ENCODE measurements around the gene CEP112. TPM values are rescaled to one million over a fixed set of nuclear protein-coding genes. Genes with fewer than 3 reads are reported as not detected.

Gene CEP112
- total RNA-seq, 1 donor from 2014 or later = 1.3 TPM

- H3K27me3 Mint-ChIP-seq = no peaks in the 10 kb centered on the region
- H3K4me1 Mint-ChIP-seq = no peaks in the 10 kb centered on the region
- no peaks in the 10 kb centered on the region for H3K9me3 Mint-ChIP-seq
- intact Hi-C loops (cut with micrococcal nuclease) = loop anchor here (2.0 to 10.0 kb wide), 2 partner anchors 103 to 143 kb away; no protein-coding TSS in a partner anchor
- no peaks in the 10 kb centered on the region for H3K36me3 Mint-ChIP-seq (ENCODE audit: low read depth)
- no peak overlapping the region for H3K27ac Mint-ChIP-seq
- no peak overlapping the region for H3K4me3 Mint-ChIP-seq
- DNase-seq = no peak
These were observed 534.6 kb downstream of the CEP112 start for GRCh38 chr17:65657251-65657828.

DNA sequence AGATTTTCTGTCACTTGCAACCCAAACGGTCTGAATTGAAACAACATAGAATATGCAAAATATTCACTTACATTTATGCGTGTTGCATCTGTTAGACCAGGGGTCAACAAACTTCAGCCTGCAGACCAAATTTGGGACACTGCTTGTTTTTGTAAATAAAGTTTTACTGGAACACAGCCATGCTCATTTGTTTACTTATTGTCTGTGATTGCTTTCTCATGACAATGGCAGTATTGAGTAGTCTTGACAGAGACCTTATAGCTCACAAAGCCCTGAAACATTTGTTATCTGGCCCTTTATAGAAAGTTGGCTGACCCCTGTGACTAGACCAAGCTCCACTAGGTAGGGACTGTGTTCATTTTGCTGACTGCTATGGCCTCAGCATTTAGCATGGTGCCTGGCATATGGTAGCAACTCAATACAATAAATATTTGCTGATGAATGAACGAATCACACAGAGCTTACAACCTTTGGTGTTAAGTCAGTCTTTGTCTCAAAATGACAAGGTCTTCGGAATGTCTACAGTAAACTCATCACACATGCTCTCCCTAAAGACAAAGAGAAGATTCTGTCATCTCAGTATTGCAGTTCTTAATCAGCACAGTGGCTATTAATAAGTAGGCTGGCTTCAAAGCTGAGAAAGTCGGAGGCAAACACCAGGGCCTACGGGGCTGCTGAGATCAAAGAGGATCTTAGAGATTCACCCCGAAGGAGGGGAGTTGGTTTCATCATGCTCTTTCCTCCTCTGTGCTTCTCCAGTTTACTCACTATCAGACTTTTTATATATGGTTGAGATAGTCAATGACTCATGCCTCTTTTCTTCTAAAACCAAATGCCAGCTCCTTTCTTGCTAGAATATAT is 535.3 kb downstream of the CEP112 start:
- intact Hi-C loops (cut with micrococcal nuclease) = loop anchor here (2.0 to 10.0 kb wide), 2 partner anchors 102 to 144 kb away; no protein-coding TSS in a partner anchor
- Mint-ChIP-seq H3K36me3 (ENCODE audit: low read depth) (no peaks in the 10 kb centered on the region), H3K4me1 (no peaks in the 10 kb centered on the region), H3K4me3 (no peak overlapping the region), H3K9me3 (no peaks in the 10 kb centered on the region), H3K27ac (no peak overlapping the region), H3K27me3 (no peaks in the 10 kb centered on the region)
- DNase-seq = no peak

GRCh38 chr17:65655706-65656105 is 536.2 kb downstream of the CEP112 start:
- H3K4me1 Mint-ChIP-seq = no peaks in the 10 kb centered on the region
- H3K4me3 Mint-ChIP-seq = no peak overlapping the region
- H3K36me3 Mint-ChIP-seq (ENCODE audit: low read depth) = no peaks in the 10 kb centered on the region
- no peaks in the 10 kb centered on the region for H3K9me3 Mint-ChIP-seq
- intact Hi-C loops (cut with micrococcal nuclease) = loop anchor here (2.0 to 10.0 kb wide), 2 partner anchors 101 to 145 kb away; no protein-coding TSS in a partner anchor
- DNase-seq = no peak
- H3K27me3 Mint-ChIP-seq = no peaks in the 10 kb centered on the region
- H3K27ac Mint-ChIP-seq = no peak overlapping the region

GRCh38 chr17:65644545-65644944 is 547.4 kb downstream of the CEP112 start:
- intact Hi-C loops (cut with micrococcal nuclease) = no loop called here
- Mint-ChIP-seq H3K9me3 (peaks cover 26% of the 10 kb centered on the region), H3K36me3 (ENCODE audit: low read depth) (no peaks in the 10 kb centered on the region), H3K27ac (no peak overlapping the region), H3K4me1 (no peaks in the 10 kb centered on the region), H3K4me3 (no peak overlapping the region), H3K27me3 (no peaks in the 10 kb centered on the region)
- no peak for DNase-seq

DNA sequence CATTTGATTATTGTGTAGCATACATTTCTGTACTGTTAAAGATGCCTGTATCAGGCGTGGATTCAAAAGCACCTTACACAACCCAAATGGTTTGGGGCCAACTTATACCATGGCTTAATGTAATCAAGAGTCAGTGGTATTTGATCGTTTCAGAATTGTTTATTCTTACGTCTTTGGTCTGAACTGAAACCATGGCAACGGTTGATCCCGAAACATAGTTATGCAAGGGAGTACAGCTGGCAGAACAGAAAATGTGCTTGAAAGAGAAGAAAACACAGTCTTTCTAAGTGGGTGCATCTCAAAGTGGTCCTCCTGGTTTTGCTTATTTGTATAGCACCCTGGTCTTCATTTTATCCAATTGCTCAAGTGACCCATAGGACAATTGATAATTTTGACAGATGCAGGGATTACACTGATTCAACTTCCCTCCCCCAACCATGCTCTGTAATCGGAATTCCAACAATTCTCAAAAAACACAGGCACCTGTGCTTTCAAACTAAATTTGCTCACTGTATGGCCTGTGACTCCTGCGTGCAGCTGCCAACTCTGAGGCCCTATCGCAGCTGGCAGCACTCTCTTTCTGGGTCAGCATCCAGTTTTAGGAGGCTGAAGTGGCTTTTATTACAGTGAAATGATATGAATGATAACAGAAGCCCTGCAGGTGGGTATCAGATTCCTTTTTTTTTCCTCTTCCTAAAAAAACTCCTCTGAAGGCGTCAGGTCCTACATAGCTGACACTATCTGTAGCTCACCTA is 553.5 kb downstream of the CEP112 start:
- H3K36me3 Mint-ChIP-seq (ENCODE audit: low read depth) = no peaks in the 10 kb centered on the region
- intact Hi-C loops (cut with micrococcal nuclease) = no loop called here
- peaks cover 8% of the 10 kb centered on the region for H3K9me3 Mint-ChIP-seq
- no peaks in the 10 kb centered on the region for H3K4me1 Mint-ChIP-seq
- H3K27ac Mint-ChIP-seq = no peak overlapping the region
- peaks cover 4% of the 10 kb centered on the region for H3K27me3 Mint-ChIP-seq
- H3K4me3 Mint-ChIP-seq = no peak overlapping the region
- DNase-seq = no peak

GRCh38 chr17:65637786-65638185 is 554.1 kb downstream of the CEP112 start:
- peaks cover 8% of the 10 kb centered on the region for H3K9me3 Mint-ChIP-seq
- H3K27me3 Mint-ChIP-seq = peaks cover 6% of the 10 kb centered on the region
- no peaks in the 10 kb centered on the region for H3K36me3 Mint-ChIP-seq (ENCODE audit: low read depth)
- no peaks in the 10 kb centered on the region for H3K4me1 Mint-ChIP-seq
- no peak overlapping the region for H3K4me3 Mint-ChIP-seq
- no peak for DNase-seq
- intact Hi-C loops (cut with micrococcal nuclease) = no loop called here
- no peak overlapping the region for H3K27ac Mint-ChIP-seq

DNA sequence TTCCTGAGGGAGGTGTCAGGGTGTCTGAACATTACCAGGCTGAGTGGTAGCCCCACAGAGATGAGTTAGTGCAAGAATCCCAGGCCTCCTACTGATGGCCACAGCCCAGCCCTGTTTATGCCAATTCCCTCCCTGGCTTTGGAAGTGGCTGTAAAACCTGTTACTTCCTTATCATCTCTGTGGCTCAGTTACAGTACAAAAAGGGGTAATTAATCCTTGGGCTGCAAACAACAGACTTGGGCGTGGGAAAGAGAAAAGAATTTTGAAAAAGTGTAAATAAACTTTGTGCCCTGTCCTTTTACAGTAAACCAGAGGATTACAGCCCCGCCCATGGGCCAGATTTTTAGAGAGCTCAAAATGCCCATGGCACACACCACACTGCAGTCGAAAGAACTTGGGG is 557.4 kb downstream of the CEP112 start:
- no peak for DNase-seq
- Mint-ChIP-seq H3K36me3 (ENCODE audit: low read depth) (no peaks in the 10 kb centered on the region), H3K4me1 (no peaks in the 10 kb centered on the region), H3K27me3 (peaks cover 6% of the 10 kb centered on the region), H3K27ac (no peak overlapping the region), H3K4me3 (no peak overlapping the region), H3K9me3 (no peaks in the 10 kb centered on the region)
- intact Hi-C loops (cut with micrococcal nuclease) = no loop called here

DNA sequence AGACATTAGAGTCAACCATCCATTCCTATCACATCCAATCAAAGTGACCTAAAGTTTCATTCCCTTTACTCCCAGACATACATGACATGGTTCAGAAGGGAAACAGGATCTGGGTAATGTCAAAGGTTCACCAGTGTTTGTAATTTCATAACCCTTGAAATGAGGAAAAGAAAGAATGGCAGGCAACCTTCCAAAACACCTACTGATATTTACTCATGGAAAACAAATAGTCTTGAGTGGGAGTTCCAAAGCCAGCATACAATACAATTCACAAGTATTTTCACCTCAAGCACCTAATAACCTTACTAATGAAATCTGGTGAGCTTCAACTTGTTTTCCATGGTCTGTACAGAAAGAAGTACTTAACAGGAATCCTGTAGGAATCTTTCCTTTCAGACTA is 557.9 kb downstream of the CEP112 start:
- Mint-ChIP-seq H3K36me3 (ENCODE audit: low read depth) (no peaks in the 10 kb centered on the region), H3K4me1 (no peaks in the 10 kb centered on the region), H3K9me3 (no peaks in the 10 kb centered on the region), H3K27me3 (peaks cover 6% of the 10 kb centered on the region), H3K4me3 (no peak overlapping the region), H3K27ac (no peak overlapping the region)
- intact Hi-C loops (cut with micrococcal nuclease) = no loop called here
- DNase-seq = no peak

GRCh38 chr17:65633146-65633881 is 558.6 kb downstream of the CEP112 start:
- Mint-ChIP-seq H3K36me3 (ENCODE audit: low read depth) (no peaks in the 10 kb centered on the region), H3K27ac (no peak overlapping the region), H3K27me3 (peaks cover 6% of the 10 kb centered on the region), H3K4me1 (no peaks in the 10 kb centered on the region), H3K9me3 (no peaks in the 10 kb centered on the region), H3K4me3 (no peak overlapping the region)
- DNase-seq = no peak
- intact Hi-C loops (cut with micrococcal nuclease) = no loop called here

- intact Hi-C loops (cut with micrococcal nuclease) = no loop called here
- no peaks in the 10 kb centered on the region for H3K9me3 Mint-ChIP-seq
- no peak overlapping the region for H3K4me3 Mint-ChIP-seq
- no peak for DNase-seq
- no peaks in the 10 kb centered on the region for H3K36me3 Mint-ChIP-seq (ENCODE audit: low read depth)
- no peaks in the 10 kb centered on the region for H3K4me1 Mint-ChIP-seq
- no peak overlapping the region for H3K27ac Mint-ChIP-seq
- peaks cover 6% of the 10 kb centered on the region for H3K27me3 Mint-ChIP-seq
These were observed 561.4 kb downstream of the CEP112 start for GRCh38 chr17:65630502-65630901.

- no peak overlapping the region for H3K27ac Mint-ChIP-seq
- no peaks in the 10 kb centered on the region for H3K4me1 Mint-ChIP-seq
- H3K27me3 Mint-ChIP-seq = peaks cover 6% of the 10 kb centered on the region
- intact Hi-C loops (cut with micrococcal nuclease) = no loop called here
- no peaks in the 10 kb centered on the region for H3K9me3 Mint-ChIP-seq
- no peak for DNase-seq
- H3K36me3 Mint-ChIP-seq (ENCODE audit: low read depth) = no peaks in the 10 kb centered on the region
- no peak overlapping the region for H3K4me3 Mint-ChIP-seq
These were observed 562.7 kb downstream of the CEP112 start for GRCh38 chr17:65629234-65629690.

- no peaks in the 10 kb centered on the region for H3K4me1 Mint-ChIP-seq
- no peak overlapping the region for H3K4me3 Mint-ChIP-seq
- intact Hi-C loops (cut with micrococcal nuclease) = no loop called here
- H3K36me3 Mint-ChIP-seq (ENCODE audit: low read depth) = no peaks in the 10 kb centered on the region
- H3K27ac Mint-ChIP-seq = no peak overlapping the region
- peaks cover 5% of the 10 kb centered on the region for H3K27me3 Mint-ChIP-seq
- no peaks in the 10 kb centered on the region for H3K9me3 Mint-ChIP-seq
- DNase-seq = no peak
These were observed 563.3 kb downstream of the CEP112 start for GRCh38 chr17:65628644-65629036.

DNA sequence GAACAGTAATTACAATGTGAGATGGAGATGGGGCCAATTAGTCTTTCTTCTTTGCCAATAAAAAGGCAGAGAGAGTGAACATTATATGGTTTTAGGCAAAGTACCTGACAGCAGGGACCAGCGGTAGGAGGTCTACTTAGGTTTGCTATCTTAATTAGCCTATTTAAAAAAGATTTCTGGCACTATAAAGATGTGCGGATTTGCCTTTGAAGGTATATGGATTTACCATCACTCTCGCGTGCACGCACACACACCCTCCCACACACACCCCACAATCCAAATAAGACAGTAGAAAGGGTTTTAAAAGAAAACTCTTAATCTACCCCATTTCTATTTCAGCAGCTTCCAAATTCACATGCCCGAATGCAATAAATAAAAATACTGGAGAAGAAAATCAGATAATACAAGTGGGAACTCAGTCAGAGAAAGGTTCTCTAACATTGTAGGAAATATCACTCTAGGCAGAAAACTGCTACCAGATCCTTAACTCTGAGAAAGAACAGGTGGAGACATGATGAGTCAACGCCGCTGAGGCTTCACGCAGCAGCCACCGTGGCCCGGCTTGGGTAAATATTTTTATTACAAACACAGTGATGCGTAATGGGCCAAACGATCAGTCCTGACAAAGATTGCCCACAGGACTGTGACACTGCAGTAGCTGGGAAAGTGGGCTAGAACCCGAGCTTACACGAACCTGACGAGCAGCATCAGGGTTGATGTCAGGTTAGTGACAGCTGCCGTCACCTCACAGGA is 563.9 kb downstream of the CEP112 start:
- intact Hi-C loops (cut with micrococcal nuclease) = no loop called here
- H3K27ac Mint-ChIP-seq = no peak overlapping the region
- no peak overlapping the region for H3K4me3 Mint-ChIP-seq

More for the DNA sequence above, 563.9 kb downstream of the CEP112 start:
- no peaks in the 10 kb centered on the region for H3K36me3 Mint-ChIP-seq (ENCODE audit: low read depth)
- no peaks in the 10 kb centered on the region for H3K9me3 Mint-ChIP-seq
- peaks cover 2% of the 10 kb centered on the region for H3K27me3 Mint-ChIP-seq
- no peaks in the 10 kb centered on the region for H3K4me1 Mint-ChIP-seq
- DNase-seq = no peak

All from activated CD4-positive, alpha-beta T cell treated with anti-CD3 and anti-CD28 coated beads, Interleukin-2, amount 10 ng/mL, durations not matched to agents 24 days and 14 days (primary cell).